K562 (cell line): Measurements from ENCODE around the gene EML3. TPM values are rescaled to one million over a fixed set of nuclear protein-coding genes. Genes with fewer than 3 reads are reported as not detected.

Experiments
- BCL6 ChIP-seq: fragments of 250-450 bp; sonication (Bioruptor Pico); IDR thresholded peaks from 2 replicates; pipeline ENCODE4 v1.4.0; 2020
- CAMTA2 ChIP-seq: fragments of 250-450 bp; sonication (Bioruptor Pico); conservative IDR thresholded peaks from 2 replicates; pipeline ENCODE4 v1.5.1; 2022
- CREBBP ChIP-seq: IDR thresholded peaks from one replicate; pipeline ENCODE4 v1.6.1; 2012; ENCODE audit warnings: low read depth, mild to moderate bottlenecking, control low read depth, inconsistent platforms, low read length
- DMBX1 ChIP-seq: fragments of 250-450 bp; sonication (Bioruptor Pico); IDR thresholded peaks from 2 replicates; pipeline ENCODE4 v1.8.0; 2022; ENCODE audit warnings: inconsistent platforms, mild to moderate bottlenecking, moderate library complexity, borderline replicate concordance
- FOXA3 ChIP-seq, 2 experiments: fragments of 450-650 bp in 1 of 2; sonication (generic) in 1 of 2; formaldehyde crosslinking; IDR thresholded peaks in 1 of 2; conservative IDR thresholded peaks in 1 of 2; 2 replicates each; pipeline versions ENCODE4 v1.4.0 to v1.8.0; 2020 to 2022; ENCODE audit warnings: mild to moderate bottlenecking in 2 of 2, missing genetic modification reagents in 1 of 2
- GMEB1 ChIP-seq: fragments of 250-450 bp; sonication (Bioruptor Pico); IDR thresholded peaks from 2 replicates; pipeline ENCODE4 v1.4.0; 2020; ENCODE audit warnings: mild to moderate bottlenecking
- GTF2B ChIP-seq: IDR thresholded peaks from 2 replicates; pipeline ENCODE4 v1.6.1; 2011; ENCODE audit not compliant: insufficient read length; ENCODE audit errors: extremely low read depth
- HDAC1 ChIP-seq, 2 experiments: fragments of 450-650 bp; IDR thresholded peaks; 2 replicates each; pipeline ENCODE4 v1.6.1; 2016 to 2017; ENCODE audit warnings: inconsistent platforms in 1 of 2, mild to moderate bottlenecking in 1 of 2, moderate library complexity in 1 of 2
- MED1 ChIP-seq: sonication (generic); formaldehyde crosslinking; IDR thresholded peaks from 2 replicates; pipeline ENCODE4 v1.8.1; 2023; ENCODE audit warnings: missing genetic modification reagents, borderline replicate concordance
- NBN ChIP-seq: fragments of 450-650 bp; IDR thresholded peaks from 2 replicates; pipeline ENCODE4 v1.6.1; 2016; ENCODE audit warnings: low read depth, mild to moderate bottlenecking
- PHF20 ChIP-seq: fragments of 450-650 bp; IDR thresholded peaks from 2 replicates; pipeline ENCODE4 v1.6.1; 2018; ENCODE audit not compliant: partially characterized antibody
- POLR2AphosphoS5 ChIP-seq: IDR thresholded peaks from 2 replicates; pipeline ENCODE4 v1.6.1; 2011; ENCODE audit warnings: mild to moderate bottlenecking, low read depth, low read length, moderate library complexity; ENCODE audit not compliant: control insufficient read depth, insufficient read depth
- RBM39 ChIP-seq: fragments of 200-400 bp; formaldehyde crosslinking; optimal IDR thresholded peaks from 2 replicates; pipeline ENCODE3; 2018; ENCODE audit warnings: low read depth, low read length
- THAP12 ChIP-seq: fragments of 250-450 bp; sonication (Bioruptor Pico); IDR thresholded peaks from 2 replicates; pipeline ENCODE4 v1.9.0; 2021; ENCODE audit warnings: mild to moderate bottlenecking, inconsistent platforms
- WHSC1 ChIP-seq: IDR thresholded peaks from one replicate; pipeline ENCODE4 v1.6.1; 2012; ENCODE audit warnings: low read length, control low read depth, inconsistent platforms
- XRCC4 ChIP-seq: IDR thresholded peaks from one replicate; pipeline ENCODE4 v1.6.1; 2011; ENCODE audit not compliant: insufficient read depth, insufficient read length; ENCODE audit errors: extremely low read depth
- ZBTB17 ChIP-seq: fragments of 450-650 bp; formaldehyde crosslinking; IDR thresholded peaks from 2 replicates; pipeline ENCODE4 v1.4.0; 2020; ENCODE audit warnings: mild to moderate bottlenecking
- ZNF224 ChIP-seq: sonication (generic); formaldehyde crosslinking; IDR thresholded peaks from 2 replicates; pipeline ENCODE4 v1.8.0; 2022; ENCODE audit warnings: mild to moderate bottlenecking, missing genetic modification reagents
- ZNF280A ChIP-seq: fragments of 450-650 bp; IDR thresholded peaks from 2 replicates; pipeline ENCODE4 v1.6.1; 2018; ENCODE audit warnings: mild to moderate bottlenecking, low read depth; ENCODE audit not compliant: partially characterized antibody
- ZNF655 ChIP-seq: fragments of 250-450 bp; sonication (Bioruptor Pico); IDR thresholded peaks from 2 replicates; pipeline ENCODE4 v1.5.0; 2021
- ZNF695 ChIP-seq: fragments of 450-650 bp; formaldehyde crosslinking; IDR thresholded peaks from 2 replicates; pipeline ENCODE4 v1.4.0; 2020; ENCODE audit warnings: mild to moderate bottlenecking, moderate library complexity
- ZZZ3 ChIP-seq: fragments of 450-650 bp; IDR thresholded peaks from 2 replicates; pipeline ENCODE4 v1.6.1; 2016; ENCODE audit warnings: antibody characterized with exemption, mild to moderate bottlenecking, moderate library complexity
- polyA plus RNA-seq, 8 experiments: library from polyadenylated mRNA; depleted of rRNA in 4 of 8; stranded (reverse) in 5 of 8; unstranded in 3 of 8; fragments of >200 nt; fragmentation: Nextera tagmentation in 2 of 8; fragmentation: Illumina TruSeq in 1 of 8; extraction: Ambion mirVana in 2 of 8; extraction: Trizol in 1 of 8; gene quantifications; 2 replicates each; pipeline versions ENCODE4 v1.2.1 to v1.2.3, GENCODE V29; 2011 to 2014; ENCODE audit warnings: inconsistent platforms in 1 of 8, missing spikeins in 1 of 8
- total RNA-seq, 7 experiments: library from RNA; depleted of rRNA in 6 of 7; stranded (reverse); fragments of >200 nt in 6 of 7; fragmentation: Illumina TruSeq in 2 of 7; extraction: Trizol in 2 of 7; gene quantifications; 2 replicates each; pipeline versions ENCODE4 v1.2.1 to v1.2.3, GENCODE V29; 2011 to 2021; ENCODE audit warnings: low replicate concordance in 1 of 7

EML3 gene
- total and polyA plus RNA-seq, 9 of the 15 experiments (the other 6 are each of a cell fraction or from before 2014, with no cell fraction given) = 0.32 to 90.5 (median 26.4) TPM

GRCh38 chr11:62560566-62561103 lies 51.9 kb downstream of the EML3 start (continued):
- TF ChIP-seq POLR2AphosphoS5 = peak; percentile 46; the same call in 1 of the 2 replicates
- no peak for TF ChIP-seq RBM39
- TF ChIP-seq CREBBP = no peak
- TF ChIP-seq FOXA3 (CRISPR knock-in tag; conservative IDR thresholded peaks at IDR 0.05 in 1 of 2, IDR thresholded peaks at IDR 0.05 in 1 of 2) = peak in 1 of 2 experiments; percentile 79; a peak in 1 of 4 replicates
- TF ChIP-seq NBN = peak; percentile 25; the same call in 1 of the 2 replicates
- no peak for TF ChIP-seq ZBTB17 (CRISPR knock-in tag)
- no peak for TF ChIP-seq ZNF280A
- TF ChIP-seq GMEB1 = no peak
- TF ChIP-seq MED1 = no peak
- no peak for TF ChIP-seq WHSC1
- TF ChIP-seq HDAC1 (IDR thresholded peaks at IDR 0.05) = no peak; a peak in 1 of 4 replicates
- no peak for TF ChIP-seq ZNF224
- no peak for TF ChIP-seq BCL6 (CRISPR knock-in tag)
- TF ChIP-seq ZZZ3 = no peak
- no peak for TF ChIP-seq XRCC4
- no peak for TF ChIP-seq GTF2B
- no peak for TF ChIP-seq ZNF695 (CRISPR knock-in tag)
- TF ChIP-seq DMBX1 (CRISPR knock-in tag) = no peak
- TF ChIP-seq ZNF655 (CRISPR knock-in tag) = no peak
- no peak for TF ChIP-seq PHF20
- TF ChIP-seq THAP12 (CRISPR knock-in tag) = no peak
- TF ChIP-seq CAMTA2 = no peak
